GM18951 (cell line): Measurements from ENCODE around the gene NEAT1.
"Not testable (repeated sequence)": the region's sequence is repeated elsewhere in the genome, so short reads cannot be mapped to it uniquely, and the experiment has no call there.

Experiments
- POLR2A ChIP-seq: IDR thresholded peaks from 4 replicates; pipeline ENCODE4 v1.6.1; 2011; ENCODE audit warnings: mild to moderate bottlenecking; ENCODE audit not compliant: insufficient read length, insufficient read depth; ENCODE audit errors: extremely low read depth
- in situ Hi-C: fragments of 300-500 bp; cut with MboI; formaldehyde crosslinking; loops from one replicate; pipeline ENCODE4 v1.12.0; 2022; ENCODE audit warnings: low sequenced_read_pairs, mixed read lengths, inconsistent platforms; ENCODE audit not compliant: unreplicated experiment

The NEAT1 gene

GRCh38 chr11:65404210-65404609 is 18.4 kb upstream of the NEAT1 start:
- no peak for TF ChIP-seq POLR2A

GRCh38 chr11:65404638-65405339 is 17.8 kb upstream of the NEAT1 start:
- in situ Hi-C loops, result no loop called here
- TF ChIP-seq POLR2A, result no peak

More at GRCh38 chr11:65404210-65404609, 18.4 kb upstream of the NEAT1 start:
- in situ Hi-C loops, result no loop called here

GRCh38 chr11:65410936-65411680 is 11.5 kb upstream of the NEAT1 start:
- TF ChIP-seq POLR2A, result peak; percentile 15
- in situ Hi-C loops, result no loop called here

GRCh38 chr11:65411681-65412070 is 10.9 kb upstream of the NEAT1 start:
- in situ Hi-C loops, result no loop called here

GRCh38 chr11:65412271-65413076 is 10.1 kb upstream of the NEAT1 start:
- in situ Hi-C loops, result no loop called here
- no peak for TF ChIP-seq POLR2A

More at GRCh38 chr11:65411681-65412070, 10.9 kb upstream of the NEAT1 start:
- TF ChIP-seq POLR2A, result no peak

- in situ Hi-C loops, result not testable (repeated sequence)
Observed at GRCh38 chr11:65413077-65413664, 9.4 kb upstream of the NEAT1 start.

- no peak for TF ChIP-seq POLR2A
- in situ Hi-C loops, result no loop called here
Observed at GRCh38 chr11:65414776-65415498, 7.7 kb upstream of the NEAT1 start.

- peak; percentile 17 for TF ChIP-seq POLR2A
- in situ Hi-C loops, result no loop called here
Observed at GRCh38 chr11:65415499-65416340, 6.9 kb upstream of the NEAT1 start.

GRCh38 chr11:65416341-65416824 is 6.2 kb upstream of the NEAT1 start:
- TF ChIP-seq POLR2A, result peak; percentile 21
- in situ Hi-C loops, result no loop called here

- in situ Hi-C loops, result no loop called here
Observed at GRCh38 chr11:65416841-65417701, 5.5 kb upstream of the NEAT1 start.

More at GRCh38 chr11:65416841-65417701, 5.5 kb upstream of the NEAT1 start:
- no peak for TF ChIP-seq POLR2A
